ENCODE results near the gene NOM1.

NOM1 gene

DNA sequence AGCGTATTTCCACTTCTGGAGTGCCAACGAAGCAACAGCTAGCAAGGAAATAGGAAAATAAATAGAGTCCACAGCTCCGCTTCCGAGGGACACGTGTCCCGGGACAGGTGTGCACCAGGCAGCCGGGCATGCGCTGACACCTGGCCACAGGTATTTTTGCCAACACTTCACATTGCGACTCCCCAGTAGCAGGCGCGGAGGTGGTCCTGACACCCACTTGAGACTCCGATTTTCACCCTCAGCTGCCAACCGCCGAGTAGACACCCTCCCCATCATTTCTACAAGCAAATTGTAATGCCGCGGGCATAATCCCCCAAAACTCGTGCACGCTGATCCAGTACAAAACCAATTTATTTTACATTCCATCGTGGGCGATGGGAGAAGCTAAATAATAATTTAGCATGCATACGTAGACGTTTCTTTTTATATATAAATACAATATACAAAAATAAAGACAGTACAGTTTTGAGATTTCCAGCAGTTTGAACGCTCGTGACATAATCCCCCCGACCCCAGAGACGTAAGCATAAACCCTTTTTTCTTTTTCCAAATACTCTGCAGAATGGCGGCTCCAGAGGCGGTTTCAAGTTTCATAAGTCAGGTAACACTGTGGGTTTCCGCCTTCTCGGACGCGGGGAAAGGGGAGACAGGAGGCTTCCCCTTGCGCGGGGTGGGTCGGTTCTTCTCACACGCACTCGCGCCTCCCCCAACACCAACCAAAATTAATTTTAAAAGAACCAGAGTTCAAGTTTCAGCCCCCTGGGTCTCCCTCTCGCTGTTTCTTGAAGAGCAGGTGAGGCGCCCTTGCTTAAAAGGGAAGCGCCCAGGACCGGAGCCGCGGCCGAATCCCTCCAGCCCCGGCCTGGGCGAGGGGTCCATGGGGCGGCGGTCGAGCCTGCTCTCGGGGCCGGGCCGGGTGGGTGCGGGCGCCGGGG is 55.3 kb downstream of the NOM1 start:
- DNase-seq (ENCODE audit: low read depth): no peak
- no peak overlapping the region for H3K4me3 ChIP-seq (ENCODE audit: low read length)
- TF ChIP-seq, protein P1, sequence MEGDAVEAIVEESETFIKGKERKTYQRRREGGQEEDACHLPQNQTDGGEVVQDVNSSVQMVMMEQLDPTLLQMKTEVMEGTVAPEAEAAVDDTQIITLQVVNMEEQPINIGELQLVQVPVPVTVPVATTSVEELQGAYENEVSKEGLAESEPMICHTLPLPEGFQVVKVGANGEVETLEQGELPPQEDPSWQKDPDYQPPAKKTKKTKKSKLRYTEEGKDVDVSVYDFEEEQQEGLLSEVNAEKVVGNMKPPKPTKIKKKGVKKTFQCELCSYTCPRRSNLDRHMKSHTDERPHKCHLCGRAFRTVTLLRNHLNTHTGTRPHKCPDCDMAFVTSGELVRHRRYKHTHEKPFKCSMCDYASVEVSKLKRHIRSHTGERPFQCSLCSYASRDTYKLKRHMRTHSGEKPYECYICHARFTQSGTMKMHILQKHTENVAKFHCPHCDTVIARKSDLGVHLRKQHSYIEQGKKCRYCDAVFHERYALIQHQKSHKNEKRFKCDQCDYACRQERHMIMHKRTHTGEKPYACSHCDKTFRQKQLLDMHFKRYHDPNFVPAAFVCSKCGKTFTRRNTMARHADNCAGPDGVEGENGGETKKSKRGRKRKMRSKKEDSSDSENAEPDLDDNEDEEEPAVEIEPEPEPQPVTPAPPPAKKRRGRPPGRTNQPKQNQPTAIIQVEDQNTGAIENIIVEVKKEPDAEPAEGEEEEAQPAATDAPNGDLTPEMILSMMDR (conservative IDR thresholded peaks at IDR 0.05; ENCODE audit: low read length): no peak

DNA sequence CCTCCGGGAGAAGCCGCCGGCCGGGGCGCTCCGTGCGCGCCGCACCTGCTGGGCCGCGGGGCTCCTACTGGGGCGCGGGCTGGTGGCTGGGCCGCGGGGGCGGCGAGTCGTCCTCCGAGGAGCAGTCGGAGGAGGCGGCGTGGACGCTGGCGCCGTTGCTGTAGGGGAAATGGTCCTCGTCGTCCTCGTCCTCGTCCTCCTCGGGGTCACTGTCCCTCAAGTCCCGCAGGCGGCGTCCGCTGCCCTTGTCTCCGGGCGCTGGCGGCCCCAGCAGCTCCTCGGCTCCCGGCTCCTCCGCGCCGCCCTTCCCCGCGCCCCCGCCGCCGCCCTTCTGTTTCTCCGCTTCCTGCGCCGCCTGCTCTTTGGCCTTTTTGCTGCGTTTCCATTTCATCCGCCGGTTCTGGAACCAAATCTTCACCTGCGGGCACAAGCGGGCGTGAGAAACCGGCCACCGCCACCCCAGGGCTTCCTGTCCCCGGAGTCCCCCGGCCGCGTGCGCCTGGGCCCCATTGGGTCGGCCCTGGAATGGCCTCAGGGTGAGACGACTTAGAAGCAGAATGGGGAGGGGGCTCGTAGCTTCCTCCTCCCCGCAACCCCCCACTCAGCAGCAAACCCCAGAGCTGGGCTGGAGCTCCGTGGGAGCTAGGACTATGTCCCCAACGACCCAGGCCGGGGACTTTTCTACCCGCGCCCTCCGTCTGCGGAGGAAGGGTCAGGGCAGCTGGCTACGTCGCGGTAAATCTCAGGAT is 56.1 kb downstream of the NOM1 start:
- H3K4me3 ChIP-seq (ENCODE audit: low read length): no peak overlapping the region
- TF ChIP-seq, protein P1 (conservative IDR thresholded peaks at IDR 0.05; ENCODE audit: low read length): no peak
- no peak for DNase-seq (ENCODE audit: low read depth)

DNA sequence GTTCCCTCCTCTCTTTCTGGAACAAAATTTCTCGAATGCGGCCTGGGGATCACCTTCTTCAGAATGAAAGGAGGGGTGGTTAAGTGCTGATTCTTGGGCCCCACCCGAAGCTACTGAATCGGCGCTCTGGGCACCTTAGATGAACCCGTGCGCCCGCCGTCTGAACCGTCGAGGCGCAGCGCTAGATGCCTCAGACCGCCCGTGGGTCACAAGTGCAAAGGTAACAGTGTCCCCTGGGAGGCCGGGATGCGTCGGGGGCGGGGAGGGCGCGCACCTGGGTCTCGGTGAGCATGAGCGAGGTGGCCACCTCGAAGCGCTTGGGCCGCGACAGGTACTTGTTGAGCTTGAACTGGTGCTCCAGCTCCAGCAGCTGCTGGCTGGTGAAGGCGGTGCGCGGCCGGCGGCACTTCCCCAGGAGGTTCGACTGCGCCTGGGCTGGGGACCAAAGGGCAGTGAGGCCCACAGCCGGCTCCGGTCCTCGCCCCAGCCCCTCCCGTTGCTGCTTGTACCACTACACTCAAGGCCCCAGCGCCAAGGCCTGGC is 56.8 kb downstream of the NOM1 start:
- no peak for DNase-seq (ENCODE audit: low read depth)
- H3K4me3 ChIP-seq (ENCODE audit: low read length): no peak overlapping the region
- TF ChIP-seq, protein P1 (conservative IDR thresholded peaks at IDR 0.05; ENCODE audit: low read length): no peak

DNA sequence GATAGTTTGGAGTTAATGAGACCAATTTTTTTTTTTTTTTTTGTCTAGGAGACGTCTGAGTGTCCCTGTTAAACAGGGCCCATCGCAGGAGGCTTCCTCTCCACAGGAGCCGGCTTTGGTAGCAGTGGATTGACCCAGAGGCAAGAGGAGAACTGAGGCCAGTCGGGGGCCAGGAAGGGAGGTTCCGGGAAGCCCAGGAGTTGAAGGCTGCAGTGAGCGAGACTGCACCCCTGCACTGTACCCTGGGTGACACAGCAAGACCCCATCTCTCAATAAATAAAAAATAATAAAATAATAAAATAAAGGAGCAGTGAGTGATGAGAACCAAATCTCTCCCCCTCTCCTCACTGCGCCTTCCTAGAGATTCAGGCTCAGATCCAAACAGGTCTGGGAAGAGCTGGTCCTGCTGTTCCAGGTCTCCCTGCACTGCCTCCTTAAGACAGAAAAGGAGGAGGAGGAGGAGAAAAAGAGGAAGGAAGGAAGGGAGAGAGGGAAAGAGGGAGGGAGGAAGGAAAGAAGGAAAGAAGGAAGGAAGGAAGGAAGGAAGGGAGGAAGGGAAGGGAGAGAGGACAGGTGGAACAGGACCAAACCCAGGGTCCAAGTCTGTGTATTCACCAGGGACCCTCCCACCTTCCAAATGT is 57.4 kb downstream of the NOM1 start:
- no peak for DNase-seq (ENCODE audit: low read depth)
- no peak overlapping the region for H3K4me3 ChIP-seq (ENCODE audit: low read length)
- TF ChIP-seq, protein P1 (conservative IDR thresholded peaks at IDR 0.05; ENCODE audit: low read length): no peak

DNA sequence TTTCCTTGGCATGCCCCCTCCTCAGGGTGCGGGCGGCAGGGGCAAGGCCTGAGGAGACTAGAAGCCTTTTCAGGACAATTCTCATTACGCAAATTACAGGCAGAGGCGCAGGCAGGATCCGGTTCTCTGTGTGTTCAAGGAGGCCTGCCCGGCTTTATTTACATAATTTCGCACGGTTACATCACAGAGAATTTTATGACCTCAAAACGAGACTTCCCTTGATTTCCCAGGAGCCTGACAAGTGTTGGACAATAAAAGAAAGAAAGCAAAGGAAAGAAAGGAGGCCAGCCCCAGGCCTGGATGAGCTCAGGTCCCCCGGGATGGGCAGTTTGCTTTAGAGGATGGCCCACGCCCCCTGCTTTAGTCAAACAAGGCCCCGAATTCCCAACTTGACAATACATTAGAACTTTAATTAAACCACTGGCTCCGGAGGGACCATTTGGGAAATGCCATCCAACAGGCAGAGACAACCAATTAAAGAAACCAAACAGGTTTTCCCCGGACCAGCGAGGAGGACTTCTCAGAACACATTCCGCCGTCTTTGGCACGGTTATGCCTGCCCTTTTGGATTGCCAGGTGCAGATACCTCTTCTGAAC is 58.1 kb downstream of the NOM1 start:
- TF ChIP-seq, protein P1 (conservative IDR thresholded peaks at IDR 0.05; ENCODE audit: low read length): no peak
- no peak for DNase-seq (ENCODE audit: low read depth)
- no peak overlapping the region for H3K4me3 ChIP-seq (ENCODE audit: low read length)

DNA sequence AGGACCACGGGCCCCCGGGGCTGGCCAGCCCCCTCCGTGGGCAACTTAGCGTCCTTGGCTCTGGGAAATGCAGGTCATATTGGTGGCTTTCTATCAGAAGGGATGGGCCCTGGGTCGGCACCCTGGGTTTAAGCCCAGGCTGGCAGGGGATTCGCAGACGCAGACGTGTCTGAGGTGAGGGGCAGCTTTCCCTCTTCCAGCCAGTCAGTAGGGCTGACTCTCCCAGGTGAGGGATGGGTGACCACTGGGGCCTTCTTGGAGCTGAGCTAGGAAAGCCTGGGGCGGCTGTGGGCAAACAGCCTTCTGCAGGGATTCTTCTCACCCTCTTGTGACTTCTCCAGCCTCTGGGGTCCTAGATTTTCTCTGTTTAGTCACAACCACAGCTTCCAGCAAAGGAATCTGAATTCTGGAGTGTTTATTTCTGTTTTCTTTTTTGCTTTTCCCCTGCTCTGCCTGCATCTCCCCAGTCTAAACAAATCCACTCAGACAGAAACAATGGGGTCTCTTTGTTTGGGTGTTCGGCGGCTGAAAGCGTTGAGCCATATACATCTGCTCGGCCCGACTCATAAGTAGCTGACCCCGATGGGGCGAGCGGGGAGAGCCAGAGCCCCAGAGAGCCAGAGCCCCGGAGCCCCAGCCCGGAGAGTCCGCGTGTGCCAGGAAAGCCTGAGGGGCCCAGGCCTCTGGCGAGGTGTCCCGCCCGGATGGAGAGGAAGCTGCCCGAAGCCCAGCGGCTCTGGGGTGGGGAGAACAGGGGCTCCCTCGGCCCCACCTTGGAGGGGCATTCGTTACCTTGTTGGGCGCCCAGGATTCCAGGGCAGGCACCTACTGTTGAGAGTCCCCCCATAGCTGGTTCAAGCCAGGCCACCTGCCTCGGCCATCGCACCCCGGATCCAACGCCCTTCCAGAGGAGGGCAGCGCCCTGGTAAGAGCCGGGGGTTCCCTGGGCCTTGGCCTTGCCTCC is 59.0 kb downstream of the NOM1 start:
- H3K4me3 ChIP-seq (ENCODE audit: low read length): no peak overlapping the region
- TF ChIP-seq, protein P1 (conservative IDR thresholded peaks at IDR 0.05; ENCODE audit: low read length): no peak
- no peak for DNase-seq (ENCODE audit: low read depth)

All from AG10803 (cell line).